Activated T-cell treated with anti-CD3 and anti-CD28 coated beads, Interleukin-2, amount 50 U/mL, for 4 hours (primary cell): Measurements from ENCODE around the gene VIT. TPM values are rescaled to one million over a fixed set of nuclear protein-coding genes. Genes with fewer than 3 reads are reported as not detected.

Source experiments
- ATAC-seq, 2 donors: fragments of 200-7000 bp; cut with Tn5 transposase; one replicate each; pipeline ENCODE4 v1.10.0; 2021
- DNase-seq: peaks from one replicate; pipeline ENCODE4 v3.0.0-alpha.2; 2020
- H3K27me3 Mint-ChIP-seq: one replicate; pipeline ENCODE4 v1.8.0; 2021; ENCODE audit warnings: low read depth, mixed read lengths
- H3K36me3 Mint-ChIP-seq: one replicate; pipeline ENCODE4 v1.8.0; 2022; ENCODE audit warnings: mixed read lengths; ENCODE audit not compliant: insufficient read depth
- H3K4me1 Mint-ChIP-seq: one replicate; pipeline ENCODE4 v1.8.0; 2021; ENCODE audit warnings: low read depth, mixed read lengths
- H3K4me3 Mint-ChIP-seq: one replicate; pipeline ENCODE4 v1.8.0; 2021; ENCODE audit warnings: mild to moderate bottlenecking, moderate library complexity, mixed read lengths
- H3K9me3 Mint-ChIP-seq: one replicate; pipeline ENCODE4 v1.8.0; 2021; ENCODE audit warnings: mixed read lengths
- total RNA-seq, 3 donors: library from RNA; stranded (reverse); gene quantifications; one replicate each; pipeline ENCODE4 v1.2.1, GENCODE V29; 2021

VIT gene
- total RNA-seq, 3 donors from 2014 or later: not detected

- DNase-seq: no peak
- Mint-ChIP-seq H3K4me3 (no peak overlapping the region), H3K4me1 (no peaks in the 10 kb centered on the region), H3K27me3 (peaks cover 8% of the 10 kb centered on the region), H3K36me3 (no peaks in the 10 kb centered on the region), H3K9me3 (peaks cover 4% of the 10 kb centered on the region)
- ATAC-seq: no peak
Observed at GRCh38 chr2:36711741-36712314, 15.3 kb downstream of the VIT start.

DNA sequence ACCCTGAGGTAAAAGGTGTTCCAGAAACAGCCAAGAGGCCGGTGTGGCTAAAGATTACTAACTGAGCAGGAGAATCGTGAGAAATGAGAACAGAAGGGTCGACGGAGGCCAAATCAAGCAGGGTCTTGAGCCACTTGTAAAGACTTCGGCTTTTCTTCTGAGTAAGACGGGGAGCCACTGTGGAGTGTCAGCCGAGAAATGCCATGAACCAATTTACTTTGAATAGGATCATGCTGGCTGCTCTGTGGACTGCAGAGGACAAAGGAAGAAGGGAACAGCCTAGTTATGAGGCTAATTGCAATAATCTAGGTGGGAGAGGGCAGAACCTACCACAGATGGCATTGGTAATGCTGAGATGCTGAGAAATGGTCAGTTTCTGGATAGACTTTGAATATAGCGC lies 16.8 kb downstream of the VIT start:
- Mint-ChIP-seq H3K4me3 (no peak overlapping the region), H3K9me3 (peaks cover 4% of the 10 kb centered on the region), H3K36me3 (no peaks in the 10 kb centered on the region), H3K4me1 (no peaks in the 10 kb centered on the region), H3K27me3 (peaks cover 3% of the 10 kb centered on the region)
- no peak for DNase-seq
- no peak for ATAC-seq

DNA sequence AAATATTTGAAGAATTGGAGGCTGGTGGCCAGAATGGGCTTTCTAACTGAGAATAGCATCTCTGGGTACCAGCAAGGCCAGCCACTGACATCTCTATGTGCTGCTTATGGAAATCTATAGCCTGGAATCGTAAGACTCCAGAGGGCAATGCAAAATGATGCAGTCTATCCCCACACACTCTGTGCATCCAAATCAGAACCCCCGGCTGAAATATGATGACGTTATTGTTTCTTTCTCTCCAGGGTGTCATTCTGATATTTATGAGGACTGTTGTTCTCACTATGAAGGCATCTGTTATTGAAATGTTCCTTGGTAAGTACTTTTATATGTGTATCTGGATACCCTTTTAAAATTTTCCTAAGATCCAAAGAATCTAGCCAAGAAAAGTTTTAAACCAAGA lies 19.6 kb downstream of the VIT start:
- Mint-ChIP-seq H3K9me3 (peaks cover 2% of the 10 kb centered on the region), H3K36me3 (no peaks in the 10 kb centered on the region), H3K4me3 (no peak overlapping the region), H3K27me3 (no peaks in the 10 kb centered on the region), H3K4me1 (no peaks in the 10 kb centered on the region)
- DNase-seq: no peak
- ATAC-seq: no peak

GRCh38 chr2:36717603-36718266 lies 21.2 kb downstream of the VIT start:
- H3K4me1 Mint-ChIP-seq: no peaks in the 10 kb centered on the region
- DNase-seq: no peak
- no peaks in the 10 kb centered on the region for H3K36me3 Mint-ChIP-seq
- ATAC-seq: no peak
- H3K4me3 Mint-ChIP-seq: no peak overlapping the region
- H3K27me3 Mint-ChIP-seq: no peaks in the 10 kb centered on the region
- no peaks in the 10 kb centered on the region for H3K9me3 Mint-ChIP-seq

DNA sequence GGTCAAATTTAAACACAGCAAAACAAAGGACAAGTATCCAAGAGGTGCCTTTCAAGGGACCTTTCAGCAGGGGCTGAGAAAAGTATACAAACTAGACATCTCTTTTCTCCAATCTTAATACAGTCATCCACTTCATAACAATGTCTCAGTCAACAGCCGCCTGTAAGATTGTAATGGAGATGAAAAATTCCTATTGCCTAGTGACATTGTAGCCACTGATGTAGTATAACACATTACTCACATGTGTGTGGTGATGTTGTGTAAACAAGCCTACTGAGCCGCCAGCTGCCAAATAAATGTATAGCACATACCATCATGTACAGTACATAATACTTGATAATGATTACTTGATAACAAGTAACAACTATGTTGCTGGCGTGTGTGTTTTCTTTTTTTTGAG lies 31.0 kb downstream of the VIT start:
- Mint-ChIP-seq H3K4me3 (no peak overlapping the region), H3K27me3 (peaks cover 4% of the 10 kb centered on the region), H3K36me3 (no peaks in the 10 kb centered on the region), H3K9me3 (peaks cover 5% of the 10 kb centered on the region), H3K4me1 (no peaks in the 10 kb centered on the region)
- ATAC-seq: no peak
- no peak for DNase-seq

DNA sequence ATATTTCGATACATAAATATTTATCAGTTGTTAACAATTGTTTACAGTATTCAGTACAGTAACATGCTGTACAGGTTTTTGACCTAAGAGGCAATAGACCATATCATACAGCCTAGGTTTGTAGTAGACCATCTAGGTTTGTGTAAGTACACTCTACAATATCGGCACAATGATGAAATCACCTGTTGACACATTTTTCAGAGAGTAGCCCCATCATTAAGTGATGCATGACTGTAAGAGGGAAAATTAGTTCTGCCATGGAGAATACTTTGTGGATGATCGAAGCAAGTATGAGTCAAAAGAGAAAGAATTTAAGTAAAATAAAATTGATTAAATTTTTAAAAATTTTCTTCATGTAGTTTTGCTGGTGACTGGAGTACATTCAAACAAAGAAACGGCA lies 32.6 kb downstream of the VIT start:
- Mint-ChIP-seq H3K36me3 (no peaks in the 10 kb centered on the region), H3K27me3 (peaks cover 4% of the 10 kb centered on the region), H3K4me1 (no peaks in the 10 kb centered on the region), H3K4me3 (no peak overlapping the region), H3K9me3 (peaks cover 5% of the 10 kb centered on the region)
- DNase-seq: no peak
- no peak for ATAC-seq

DNA sequence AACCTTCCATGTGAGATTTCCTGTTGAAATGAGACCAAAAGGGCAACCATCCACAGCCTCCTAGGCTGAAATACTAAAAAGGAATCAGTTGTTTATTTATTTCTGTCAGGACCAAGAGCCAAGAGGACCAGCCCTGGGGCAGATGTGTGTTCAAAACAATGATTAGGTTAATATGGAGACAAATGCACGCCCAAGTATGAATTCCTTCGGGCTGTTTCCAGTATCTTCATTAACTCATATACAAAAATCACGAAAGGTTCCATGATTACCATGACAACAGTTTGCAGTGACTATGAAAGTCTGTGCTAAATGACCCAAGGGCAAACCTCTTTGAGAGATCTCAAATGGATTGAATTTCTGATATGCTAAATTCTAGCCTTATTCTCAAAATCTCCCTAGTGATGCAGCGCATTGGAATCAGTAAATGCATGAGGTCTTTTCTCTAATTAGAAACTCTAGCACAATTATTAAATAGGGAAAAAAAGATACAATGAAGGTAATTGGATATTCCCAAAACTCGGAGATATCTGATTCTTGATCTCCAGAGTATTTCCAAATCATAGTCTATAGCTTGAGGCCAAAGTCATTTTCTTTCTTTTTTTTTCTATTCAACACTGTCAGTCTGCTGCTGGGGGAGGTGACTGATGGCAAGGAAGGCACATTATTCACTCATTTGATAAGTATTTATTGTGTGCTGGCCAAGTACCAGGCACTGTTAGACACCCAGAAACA lies 35.6 kb downstream of the VIT start:
- Mint-ChIP-seq H3K36me3 (no peaks in the 10 kb centered on the region), H3K4me3 (no peak overlapping the region), H3K9me3 (peaks cover 5% of the 10 kb centered on the region), H3K27me3 (peaks cover 6% of the 10 kb centered on the region), H3K4me1 (no peaks in the 10 kb centered on the region)
- no peak for ATAC-seq
- no peak for DNase-seq

DNA sequence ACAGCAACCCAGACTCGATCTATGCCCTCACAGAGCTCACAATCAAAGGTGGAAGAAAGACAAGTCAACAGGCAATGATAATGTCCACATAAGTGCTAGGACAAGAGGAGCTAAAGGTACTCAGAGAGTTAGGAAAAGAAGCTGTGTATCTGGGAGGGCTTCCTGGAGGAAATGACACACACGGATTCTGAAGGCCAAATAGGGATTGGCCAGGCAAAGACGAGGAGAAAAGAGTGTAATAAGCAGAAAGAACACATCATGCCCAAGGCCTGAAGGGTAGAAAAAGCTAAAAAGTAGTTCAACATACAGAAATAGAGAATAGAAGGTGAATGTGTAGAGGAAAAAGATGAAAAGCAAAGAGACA lies 36.1 kb downstream of the VIT start:
- H3K36me3 Mint-ChIP-seq: no peaks in the 10 kb centered on the region
- H3K4me3 Mint-ChIP-seq: no peak overlapping the region
- ATAC-seq (no peak), DNase-seq (no peak)
- H3K4me1 Mint-ChIP-seq: no peaks in the 10 kb centered on the region
- H3K9me3 Mint-ChIP-seq: peaks cover 5% of the 10 kb centered on the region
- peaks cover 6% of the 10 kb centered on the region for H3K27me3 Mint-ChIP-seq

GRCh38 chr2:36733215-36733614 lies 36.7 kb downstream of the VIT start:
- DNase-seq: no peak
- H3K4me1 Mint-ChIP-seq: no peaks in the 10 kb centered on the region
- peaks cover 5% of the 10 kb centered on the region for H3K9me3 Mint-ChIP-seq
- H3K27me3 Mint-ChIP-seq: peaks cover 6% of the 10 kb centered on the region
- no peaks in the 10 kb centered on the region for H3K36me3 Mint-ChIP-seq
- H3K4me3 Mint-ChIP-seq: no peak overlapping the region
- ATAC-seq: no peak

GRCh38 chr2:36734304-36734703 lies 37.8 kb downstream of the VIT start:
- Mint-ChIP-seq H3K36me3 (no peaks in the 10 kb centered on the region), H3K9me3 (peaks cover 5% of the 10 kb centered on the region), H3K4me1 (no peaks in the 10 kb centered on the region), H3K27me3 (peaks cover 6% of the 10 kb centered on the region), H3K4me3 (no peak overlapping the region)
- DNase-seq (no peak), ATAC-seq (no peak)

DNA sequence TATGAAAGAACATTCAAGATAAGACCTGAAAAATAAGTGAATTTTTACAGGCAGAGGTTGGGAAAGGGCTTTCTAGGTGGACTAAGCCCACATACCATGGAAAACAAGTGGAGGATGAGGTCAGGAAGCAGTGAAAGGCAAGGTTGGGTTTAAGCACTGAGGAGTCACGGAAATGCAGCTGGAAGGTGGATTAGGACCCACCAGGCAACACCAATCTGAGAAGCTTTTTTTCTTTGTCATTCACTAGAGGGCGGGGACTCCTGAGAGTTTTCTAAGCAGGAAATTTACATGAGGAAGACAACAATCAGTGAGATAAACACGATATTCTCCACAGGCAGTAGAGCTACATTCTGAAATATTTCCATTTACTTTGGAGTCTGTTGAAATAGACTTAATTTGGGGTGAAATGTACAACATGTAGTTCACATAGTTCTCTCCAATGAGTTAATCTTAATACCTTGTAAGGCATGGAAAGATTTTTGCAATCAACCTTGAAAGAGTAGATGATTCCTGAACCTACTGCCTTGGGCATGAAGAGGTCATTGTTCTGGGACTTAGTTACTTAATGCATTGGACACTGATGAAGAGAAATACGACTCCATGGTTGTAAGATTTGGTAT lies 40.7 kb downstream of the VIT start:
- no peak for DNase-seq
- no peak for ATAC-seq
- Mint-ChIP-seq H3K4me3 (no peak overlapping the region), H3K4me1 (peaks cover 6% of the 10 kb centered on the region), H3K27me3 (peaks cover 19% of the 10 kb centered on the region), H3K9me3 (no peaks in the 10 kb centered on the region), H3K36me3 (no peaks in the 10 kb centered on the region)

- no peak for ATAC-seq
- Mint-ChIP-seq H3K4me3 (no peak overlapping the region), H3K9me3 (peaks cover 12% of the 10 kb centered on the region), H3K27me3 (peaks cover 31% of the 10 kb centered on the region), H3K36me3 (no peaks in the 10 kb centered on the region), H3K4me1 (peaks cover 6% of the 10 kb centered on the region)
- DNase-seq: no peak
Observed at GRCh38 chr2:36740061-36740460, 43.6 kb downstream of the VIT start.

- Mint-ChIP-seq H3K27me3 (peaks cover 32% of the 10 kb centered on the region), H3K4me1 (peaks cover 6% of the 10 kb centered on the region), H3K36me3 (no peaks in the 10 kb centered on the region), H3K4me3 (no peak overlapping the region), H3K9me3 (peaks cover 12% of the 10 kb centered on the region)
- DNase-seq (no peak), ATAC-seq (no peak)
Observed at GRCh38 chr2:36741188-36741837, 44.8 kb downstream of the VIT start.

DNA sequence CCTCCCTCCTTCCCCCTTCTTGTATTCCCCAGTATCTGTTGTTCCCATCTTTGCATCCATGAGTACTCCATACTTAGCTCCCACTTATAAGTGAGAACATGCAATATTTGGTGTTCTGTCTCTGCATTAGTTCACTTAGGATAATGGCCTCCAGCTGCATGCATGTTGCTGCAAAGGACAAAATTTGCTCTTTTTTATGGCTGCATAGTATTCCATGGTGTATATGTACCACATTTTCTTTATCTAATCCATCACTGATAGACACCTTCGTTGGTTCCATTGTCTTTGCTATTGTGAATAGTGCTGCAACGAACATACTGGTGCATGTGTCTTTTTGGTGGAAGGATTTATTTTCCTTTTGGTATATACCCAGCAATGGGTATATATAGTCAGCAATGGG lies 47.4 kb downstream of the VIT start:
- H3K4me1 Mint-ChIP-seq: peaks cover 6% of the 10 kb centered on the region
- H3K9me3 Mint-ChIP-seq: peaks cover 12% of the 10 kb centered on the region
- peaks cover 46% of the 10 kb centered on the region for H3K27me3 Mint-ChIP-seq
- H3K36me3 Mint-ChIP-seq: no peaks in the 10 kb centered on the region
- ATAC-seq (no peak), DNase-seq (no peak)
- no peak overlapping the region for H3K4me3 Mint-ChIP-seq
